Measurements from ENCODE around the gene DNAH10. TPM values are rescaled to one million over a fixed set of nuclear protein-coding genes. Genes with fewer than 3 reads are reported as not detected.

The DNAH10 gene
- total and polyA plus RNA-seq, 2 experiments from 2014 or later = 0.22 to 0.60 TPM

- no peak for DNase-seq (ENCODE audit: low spot score)
- Histone ChIP-seq H3K4me2 (no peak overlapping the region), H3K9me3 (ENCODE audit: low read depth) (no peaks in the 10 kb centered on the region), H3K27me3 (no peaks in the 10 kb centered on the region), H3K36me3 (replicated peaks; ENCODE audit: insufficient read depth, low read depth) (no peaks in the 10 kb centered on the region), H3K4me1 (ENCODE audit: insufficient read depth) (no peaks in the 10 kb centered on the region), H3K4me3 (no peak overlapping the region), H3K79me2 (no peaks in the 10 kb centered on the region), H3K27ac (no peak overlapping the region), H2AFZ (no peak overlapping the region), H4K20me1 (ENCODE audit: insufficient read depth, poor library complexity, severe bottlenecking) (no peaks in the 10 kb centered on the region), H3K9me2 (replicated peaks; ENCODE audit: insufficient read depth) (no peaks in the 10 kb centered on the region)
- TF ChIP-seq EZH2phosphoT487 (IDR thresholded peaks at IDR 0.05; ENCODE audit: low read depth, severe bottlenecking, unreplicated experiment) (no peak), CTCF (IDR thresholded peaks at IDR 0.05; ENCODE audit: poor library complexity) (no peak), EZH2 (IDR thresholded peaks at IDR 0.05; ENCODE audit: borderline replicate concordance) (no peak)
Observed at GRCh38 chr12:123779551-123779950, 17.4 kb downstream of the DNAH10 start.

GRCh38 chr12:123782997-123783792 lies 21.1 kb downstream of the DNAH10 start:
- Histone ChIP-seq H3K4me3 (no peak overlapping the region), H3K79me2 (no peaks in the 10 kb centered on the region), H3K27me3 (no peaks in the 10 kb centered on the region), H3K4me1 (ENCODE audit: insufficient read depth) (no peaks in the 10 kb centered on the region), H2AFZ (no peak overlapping the region), H3K27ac (no peak overlapping the region), H3K9me3 (ENCODE audit: low read depth) (no peaks in the 10 kb centered on the region), H3K36me3 (replicated peaks; ENCODE audit: insufficient read depth, low read depth) (no peaks in the 10 kb centered on the region), H3K4me2 (no peak overlapping the region), H4K20me1 (ENCODE audit: insufficient read depth, poor library complexity, severe bottlenecking) (no peaks in the 10 kb centered on the region), H3K9me2 (replicated peaks; ENCODE audit: insufficient read depth) (no peaks in the 10 kb centered on the region)
- 92% methylated on average over 10 of the region's 10 CpGs for WGBS (ENCODE audit: low lambda C conversion rate, missing lambda C conversion rate)
- no peak for DNase-seq (ENCODE audit: low spot score)
- TF ChIP-seq CTCF (IDR thresholded peaks at IDR 0.05; ENCODE audit: poor library complexity) (no peak), EZH2 (IDR thresholded peaks at IDR 0.05; ENCODE audit: borderline replicate concordance) (no peak), EZH2phosphoT487 (IDR thresholded peaks at IDR 0.05; ENCODE audit: low read depth, severe bottlenecking, unreplicated experiment) (no peak)

GRCh38 chr12:123787466-123787865 lies 25.4 kb downstream of the DNAH10 start:
- WGBS (ENCODE audit: low lambda C conversion rate, missing lambda C conversion rate) = 95% methylated on average over 25 of the region's 25 CpGs
- no peaks in the 10 kb centered on the region for H3K79me2 ChIP-seq
- no peak for TF ChIP-seq EZH2 (IDR thresholded peaks at IDR 0.05; ENCODE audit: borderline replicate concordance)
- no peak for TF ChIP-seq CTCF (IDR thresholded peaks at IDR 0.05; ENCODE audit: poor library complexity)
- TF ChIP-seq EZH2phosphoT487 (IDR thresholded peaks at IDR 0.05; ENCODE audit: low read depth, severe bottlenecking, unreplicated experiment) = no peak
- no peaks in the 10 kb centered on the region for H4K20me1 ChIP-seq (ENCODE audit: insufficient read depth, poor library complexity, severe bottlenecking)
- no peak overlapping the region for H2AFZ ChIP-seq
- H3K9me3 ChIP-seq (ENCODE audit: low read depth) = no peaks in the 10 kb centered on the region
- no peaks in the 10 kb centered on the region for H3K4me1 ChIP-seq (ENCODE audit: insufficient read depth)
- H3K27me3 ChIP-seq = no peaks in the 10 kb centered on the region
- no peak for DNase-seq (ENCODE audit: low spot score)
- no peak overlapping the region for H3K4me2 ChIP-seq
- no peak overlapping the region for H3K27ac ChIP-seq
- H3K9me2 ChIP-seq (replicated peaks; ENCODE audit: insufficient read depth) = no peaks in the 10 kb centered on the region
- no peaks in the 10 kb centered on the region for H3K36me3 ChIP-seq (replicated peaks; ENCODE audit: insufficient read depth, low read depth)
- no peak overlapping the region for H3K4me3 ChIP-seq
